HFFc6 (cell line): Measurements from ENCODE around the gene CYTIP. TPM values are rescaled to one million over a fixed set of nuclear protein-coding genes. Genes with fewer than 3 reads are reported as not detected.
"Not testable (repeated sequence)": the region's sequence is repeated elsewhere in the genome, so short reads cannot be mapped to it uniquely, and the experiment has no call there.

Experiments used
- DNase-seq: peaks from one replicate; pipeline ENCODE4 v3.0.0-alpha.2; 2018
- H3K27ac Mint-ChIP-seq: 2 replicates; pipeline ENCODE4 v1.8.0; 2020; ENCODE audit warnings: mild to moderate bottlenecking, mixed read lengths
- H3K27me3 Mint-ChIP-seq: 2 replicates; pipeline ENCODE4 v1.8.0; 2021; ENCODE audit warnings: mild to moderate bottlenecking, moderate library complexity, mixed read lengths; ENCODE audit not compliant: insufficient read depth
- H3K36me3 Mint-ChIP-seq: 2 replicates; pipeline ENCODE4 v1.8.0; 2021; ENCODE audit warnings: low read depth, mixed read lengths
- H3K4me1 Mint-ChIP-seq: 2 replicates; pipeline ENCODE4 v1.8.0; 2020; ENCODE audit warnings: low read depth, mixed read lengths
- H3K4me3 Mint-ChIP-seq: 2 replicates; pipeline ENCODE4 v1.8.0; 2020; ENCODE audit warnings: mild to moderate bottlenecking, moderate library complexity, mixed read lengths
- H3K9me3 Mint-ChIP-seq: 2 replicates; pipeline ENCODE4 v1.8.0; 2020; ENCODE audit warnings: mild to moderate bottlenecking, mixed read lengths
- CTCF ChIP-seq: fragments of 200-600 bp; sonication (generic); IDR thresholded peaks from 2 replicates; pipeline ENCODE4 v1.5.0; 2021; ENCODE audit warnings: antibody characterized with exemption, mild to moderate bottlenecking
- total RNA-seq, 6 experiments: library from RNA; stranded (reverse); fragmentation: NEBNext Ultra II Directional; extraction: Animal tissue kit (Norgen Biotek cat#: 25700); gene quantifications; 2 replicates in 1 of 6; 3 replicates in 5 of 6; pipeline ENCODE4 v1.2.3, GENCODE V29; 2021

The CYTIP gene
- total RNA-seq, 6 experiments from 2014 or later = not detected

GRCh38 chr2:157415591-157416101 is 28.2 kb downstream of the CYTIP start:
- H3K9me3 Mint-ChIP-seq = no peaks in the 10 kb centered on the region
- no peaks in the 10 kb centered on the region for H3K4me1 Mint-ChIP-seq
- no peaks in the 10 kb centered on the region for H3K36me3 Mint-ChIP-seq
- peaks cover 3% of the 10 kb centered on the region; the same call in 1 of the 2 replicates for H3K27me3 Mint-ChIP-seq
- H3K4me3 Mint-ChIP-seq = no peak overlapping the region
- TF ChIP-seq CTCF = no peak
- no peak for DNase-seq
- no peak overlapping the region for H3K27ac Mint-ChIP-seq

GRCh38 chr2:157414050-157414449 is 29.8 kb downstream of the CYTIP start:
- no peak overlapping the region for H3K27ac Mint-ChIP-seq
- TF ChIP-seq CTCF = no peak
- no peak for DNase-seq
- no peaks in the 10 kb centered on the region for H3K36me3 Mint-ChIP-seq
- no peaks in the 10 kb centered on the region for H3K4me1 Mint-ChIP-seq
- H3K27me3 Mint-ChIP-seq = peaks cover 3% of the 10 kb centered on the region; the same call in 1 of the 2 replicates
- H3K4me3 Mint-ChIP-seq = no peak overlapping the region
- no peaks in the 10 kb centered on the region for H3K9me3 Mint-ChIP-seq

- no peaks in the 10 kb centered on the region for H3K36me3 Mint-ChIP-seq
- peaks cover 3% of the 10 kb centered on the region; the same call in 1 of the 2 replicates for H3K27me3 Mint-ChIP-seq
- H3K27ac Mint-ChIP-seq = no peak overlapping the region
- no peak overlapping the region for H3K4me3 Mint-ChIP-seq
- no peak for DNase-seq
- TF ChIP-seq CTCF = no peak
- no peaks in the 10 kb centered on the region for H3K9me3 Mint-ChIP-seq
- no peaks in the 10 kb centered on the region for H3K4me1 Mint-ChIP-seq
These were observed 30.4 kb downstream of the CYTIP start for GRCh38 chr2:157413326-157414035.

- no peak overlapping the region for H3K4me3 Mint-ChIP-seq
- TF ChIP-seq CTCF = no peak
- H3K36me3 Mint-ChIP-seq = no peaks in the 10 kb centered on the region
These were observed 32.1 kb downstream of the CYTIP start for GRCh38 chr2:157411624-157412336.

GRCh38 chr2:157405398-157405797 is 38.5 kb downstream of the CYTIP start:
- not testable (repeated sequence) for DNase-seq, H3K27ac Mint-ChIP-seq, H3K4me3 Mint-ChIP-seq, H3K9me3 Mint-ChIP-seq, H3K4me1 Mint-ChIP-seq, H3K27me3 Mint-ChIP-seq, H3K36me3 Mint-ChIP-seq

More at GRCh38 chr2:157411624-157412336, 32.1 kb downstream of the CYTIP start:
- no peak overlapping the region for H3K27ac Mint-ChIP-seq
- H3K4me1 Mint-ChIP-seq = no peaks in the 10 kb centered on the region
- peaks cover 2% of the 10 kb centered on the region; the same call in 1 of the 2 replicates for H3K27me3 Mint-ChIP-seq
- no peaks in the 10 kb centered on the region for H3K9me3 Mint-ChIP-seq
- DNase-seq = no peak

DNA sequence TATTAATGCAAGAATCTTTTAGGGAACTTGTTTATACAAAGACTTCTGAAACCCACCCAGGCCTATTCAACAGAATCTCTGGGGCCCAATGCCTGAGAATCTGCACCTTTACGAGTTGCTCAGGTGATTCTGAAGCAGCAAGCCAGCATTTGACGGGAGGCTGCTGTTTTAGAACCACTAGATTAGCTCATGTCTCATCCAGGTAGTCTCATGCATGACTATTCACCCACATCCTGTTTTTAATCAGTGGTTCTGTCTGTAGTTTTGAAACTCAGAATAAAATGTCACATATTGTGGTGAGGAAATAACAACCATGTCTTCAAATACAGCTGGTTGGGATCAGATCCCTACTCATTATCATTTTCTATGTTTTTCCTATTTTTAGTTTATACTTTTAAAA is 39.5 kb downstream of the CYTIP start:
- H3K27ac Mint-ChIP-seq = no peak overlapping the region
- H3K4me3 Mint-ChIP-seq = no peak overlapping the region
- no peak for TF ChIP-seq CTCF
- H3K36me3 Mint-ChIP-seq = no peaks in the 10 kb centered on the region
- peaks cover 2% of the 10 kb centered on the region; the same call in 1 of the 2 replicates for H3K9me3 Mint-ChIP-seq
- H3K27me3 Mint-ChIP-seq = peaks cover 6% of the 10 kb centered on the region
- no peak for DNase-seq
- no peaks in the 10 kb centered on the region for H3K4me1 Mint-ChIP-seq

GRCh38 chr2:157402801-157403485 is 40.9 kb downstream of the CYTIP start:
- H3K27me3 Mint-ChIP-seq, H3K36me3 Mint-ChIP-seq, H3K9me3 Mint-ChIP-seq, DNase-seq, H3K4me3 Mint-ChIP-seq, H3K27ac Mint-ChIP-seq, H3K4me1 Mint-ChIP-seq: not testable (repeated sequence)
